ENCODE measurements around the gene ASTN2. TPM values are rescaled to one million over a fixed set of nuclear protein-coding genes. Genes with fewer than 3 reads are reported as not detected.
A peak's percentile ranks its signal among the peaks of the same experiment; 100 is the strongest.

ASTN2 gene
- total RNA-seq, 1 experiment from 2014 or later = 8.0 TPM

DNA sequence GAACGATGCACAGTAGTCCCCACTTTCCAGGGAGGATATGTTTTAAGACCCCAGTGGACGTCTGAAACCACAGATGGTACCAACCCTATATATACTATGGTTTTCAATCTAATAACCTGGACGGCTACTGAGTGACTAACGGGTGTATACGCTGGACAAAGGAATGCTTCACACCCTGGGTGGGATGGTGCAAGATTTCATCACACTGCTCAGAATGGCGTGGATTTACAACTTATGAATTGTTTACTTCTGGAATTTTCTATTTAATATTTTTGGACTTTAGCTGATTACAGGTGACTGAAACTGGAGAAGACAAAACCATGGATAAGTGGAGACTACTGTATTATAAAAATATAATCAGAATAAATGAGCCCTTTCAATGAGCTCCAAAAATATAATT, 875.3 kb downstream of the ASTN2 start:
- no peaks in the 10 kb centered on the region for H3K27me3 ChIP-seq
- DNase-seq = no peak
- H3K9me3 ChIP-seq = no peaks in the 10 kb centered on the region
- H3K4me3 ChIP-seq = no peak overlapping the region
- H3K36me3 ChIP-seq = no peaks in the 10 kb centered on the region

DNA sequence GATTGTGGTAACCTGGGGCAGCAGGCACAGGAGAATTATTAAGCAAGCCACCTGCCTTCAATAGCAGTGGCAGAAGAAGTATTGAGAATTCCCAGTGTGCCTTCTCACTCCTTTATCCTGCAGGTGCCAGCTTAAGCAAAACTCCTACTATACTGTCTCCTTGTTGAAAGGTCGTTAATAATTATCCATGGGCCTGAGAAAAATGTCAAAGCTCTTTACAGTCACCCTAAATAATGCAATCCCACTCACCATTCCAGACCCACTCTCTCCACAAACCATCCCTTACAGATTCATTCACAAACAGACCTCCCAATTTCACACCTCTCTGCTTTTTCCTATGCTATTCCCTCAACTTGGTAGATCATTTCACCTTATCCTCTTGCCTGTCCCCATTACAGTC, 889.2 kb downstream of the ASTN2 start:
- Histone ChIP-seq H3K9me3 (no peaks in the 10 kb centered on the region), H3K27me3 (no peaks in the 10 kb centered on the region), H3K4me3 (no peak overlapping the region), H3K36me3 (no peaks in the 10 kb centered on the region)
- DNase-seq = no peak

DNA sequence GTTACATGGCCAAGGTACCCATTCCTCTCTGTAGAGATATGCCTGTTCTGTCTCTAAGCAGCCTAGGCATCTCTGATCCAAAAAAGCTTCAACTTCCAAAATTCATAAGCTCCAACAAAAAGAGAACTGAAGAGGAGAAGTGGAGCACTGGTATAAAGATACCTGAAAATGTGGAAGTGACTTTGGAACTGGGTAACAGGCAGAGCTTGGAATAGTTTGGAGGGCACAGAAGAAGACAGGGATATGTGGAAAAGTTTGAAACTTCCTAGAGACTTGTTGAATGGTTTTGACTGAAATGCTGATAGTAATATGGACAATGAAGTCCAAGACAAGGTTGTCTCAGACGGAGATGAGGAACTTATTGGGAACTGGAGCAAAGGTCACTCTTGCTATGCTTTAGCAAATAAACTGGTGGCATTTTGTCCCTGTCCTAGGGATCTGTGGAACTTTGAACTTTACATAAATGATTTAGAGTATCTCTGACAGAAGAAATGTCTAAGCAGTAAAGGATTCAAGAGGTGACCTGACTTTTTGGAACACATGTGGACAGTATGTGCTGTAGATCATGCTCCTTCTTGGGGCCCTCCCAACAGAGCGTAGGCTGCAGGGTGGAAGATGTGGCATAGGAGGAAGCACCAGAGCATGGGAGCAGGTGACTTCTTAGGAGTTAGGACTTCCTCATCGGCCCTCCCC, 889.9 kb downstream of the ASTN2 start:
- Histone ChIP-seq H3K36me3 (no peaks in the 10 kb centered on the region), H3K9me3 (no peaks in the 10 kb centered on the region), H3K4me3 (no peak overlapping the region), H3K27me3 (no peaks in the 10 kb centered on the region)
- no peak for DNase-seq

DNA sequence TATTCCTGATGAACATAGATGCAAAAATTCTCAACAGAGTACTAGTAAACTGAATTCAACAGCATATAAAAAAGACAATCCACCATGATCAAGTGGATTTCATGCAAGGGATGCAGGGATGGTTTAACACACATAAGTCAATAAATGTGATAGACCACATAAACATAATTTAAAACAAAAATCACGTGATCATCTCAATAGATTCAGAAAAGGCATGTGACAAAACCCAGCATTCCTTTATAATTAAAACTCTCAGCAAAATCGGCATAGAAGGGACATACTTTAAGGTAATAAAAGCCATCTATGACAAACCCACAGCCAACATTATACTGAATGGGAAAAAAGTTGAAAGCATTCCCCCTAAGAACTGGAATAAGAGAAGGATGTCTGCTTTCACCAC, 894.6 kb downstream of the ASTN2 start:
- no peak for DNase-seq
- no peak overlapping the region for H3K4me3 ChIP-seq
- H3K9me3 ChIP-seq = peaks cover 3% of the 10 kb centered on the region; the same call in 1 of the 2 replicates
- no peaks in the 10 kb centered on the region for H3K36me3 ChIP-seq
- no peaks in the 10 kb centered on the region for H3K27me3 ChIP-seq

DNA sequence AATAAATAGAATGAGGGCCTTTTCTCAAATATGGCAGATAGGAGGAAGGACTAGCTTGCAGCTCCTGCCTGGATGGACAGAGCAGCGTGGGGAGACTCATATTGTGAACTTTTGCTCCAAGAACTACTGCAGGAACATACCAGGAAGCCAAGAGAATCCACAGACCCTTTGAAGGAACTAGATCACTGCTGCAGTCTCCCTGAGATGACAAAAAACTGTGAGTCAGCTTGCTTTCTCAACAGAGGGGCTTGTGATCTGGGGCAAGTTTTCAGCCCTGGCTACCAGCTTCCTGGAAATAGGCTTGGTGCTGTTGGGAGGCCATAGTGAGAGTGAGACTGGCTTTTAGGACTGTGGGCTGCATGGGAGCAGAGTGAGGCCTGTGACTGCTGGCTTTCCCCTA, 898.4 kb downstream of the ASTN2 start:
- Histone ChIP-seq H3K36me3 (no peaks in the 10 kb centered on the region), H3K27me3 (no peaks in the 10 kb centered on the region), H3K4me3 (no peak overlapping the region), H3K9me3 (peaks cover 3% of the 10 kb centered on the region; the same call in 1 of the 2 replicates)
- no peak for DNase-seq

DNA sequence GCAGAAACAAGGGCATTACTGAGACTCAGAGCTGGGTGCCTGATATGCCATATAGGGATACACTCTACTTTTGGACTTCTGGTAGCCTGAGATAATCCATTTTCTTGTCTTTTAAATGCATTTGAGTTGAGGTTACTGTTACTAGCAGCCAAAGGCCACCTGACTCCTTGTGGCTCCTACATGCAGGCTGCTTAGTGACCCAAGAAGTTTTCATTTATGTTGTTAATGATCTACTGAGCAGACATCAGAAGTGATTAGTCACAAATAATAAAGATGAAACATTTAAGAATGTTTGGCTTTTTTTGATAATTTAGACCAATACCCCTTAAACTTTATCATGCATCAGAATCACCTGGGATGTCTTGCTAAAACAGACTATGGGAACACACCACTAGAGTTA, 899.3 kb downstream of the ASTN2 start:
- no peak for DNase-seq
- no peaks in the 10 kb centered on the region for H3K27me3 ChIP-seq
- no peaks in the 10 kb centered on the region for H3K36me3 ChIP-seq
- H3K4me3 ChIP-seq = no peak overlapping the region
- H3K9me3 ChIP-seq = peaks cover 3% of the 10 kb centered on the region; the same call in 1 of the 2 replicates

DNA sequence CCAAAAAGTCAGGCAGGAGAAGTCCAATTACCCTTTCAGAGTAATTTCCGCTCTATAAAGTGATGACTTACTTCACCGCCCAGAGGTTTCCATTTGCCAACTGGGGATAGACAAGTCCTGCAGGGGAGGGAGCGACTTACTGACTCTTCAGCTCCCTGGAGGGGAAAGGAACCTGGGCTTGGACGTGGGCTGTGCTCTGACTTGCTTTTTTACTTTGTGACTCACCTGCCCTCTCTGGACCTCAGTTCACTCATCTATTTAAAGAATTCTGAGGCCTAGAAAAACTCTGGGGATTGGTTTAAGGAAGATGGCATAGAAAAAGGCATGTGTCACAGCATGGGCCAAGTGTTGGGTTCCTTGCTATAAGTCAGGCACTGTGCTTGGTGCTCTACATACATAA, 908.2 kb downstream of the ASTN2 start:
- Histone ChIP-seq H3K9me3 (no peaks in the 10 kb centered on the region), H3K4me3 (no peak overlapping the region), H3K27me3 (no peaks in the 10 kb centered on the region), H3K36me3 (no peaks in the 10 kb centered on the region)
- DNase-seq = peak; percentile 1

DNA sequence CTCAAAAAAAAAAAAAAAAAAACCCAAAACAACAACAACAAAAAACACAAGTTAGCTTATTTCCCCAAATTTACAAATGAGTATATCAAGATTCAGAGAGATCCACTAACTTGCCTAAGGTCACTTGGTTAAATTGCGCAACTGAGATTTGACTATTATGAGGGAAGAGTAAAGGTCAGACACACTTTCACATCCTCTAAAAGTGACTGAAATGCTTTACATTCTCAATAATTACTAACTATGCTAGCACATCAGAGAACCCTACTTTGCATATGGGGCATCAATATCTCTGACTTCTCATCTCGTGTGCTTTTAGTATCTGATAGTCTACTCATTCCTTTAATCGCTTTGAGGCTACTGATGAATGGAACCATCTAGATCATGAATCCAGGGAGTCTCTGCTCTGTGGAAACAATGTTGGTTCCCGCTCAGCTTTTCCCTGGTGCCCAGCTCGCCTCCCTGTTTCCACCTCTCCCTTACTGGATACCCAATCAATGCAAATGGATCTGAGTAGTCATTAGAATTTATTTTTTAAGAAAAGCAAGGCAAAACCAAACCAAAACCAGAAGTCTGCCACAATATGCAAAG, 909.9 kb downstream of the ASTN2 start:
- Histone ChIP-seq H3K4me3 (no peak overlapping the region), H3K36me3 (no peaks in the 10 kb centered on the region), H3K27me3 (no peaks in the 10 kb centered on the region), H3K9me3 (no peaks in the 10 kb centered on the region)
- no peak for DNase-seq

DNA sequence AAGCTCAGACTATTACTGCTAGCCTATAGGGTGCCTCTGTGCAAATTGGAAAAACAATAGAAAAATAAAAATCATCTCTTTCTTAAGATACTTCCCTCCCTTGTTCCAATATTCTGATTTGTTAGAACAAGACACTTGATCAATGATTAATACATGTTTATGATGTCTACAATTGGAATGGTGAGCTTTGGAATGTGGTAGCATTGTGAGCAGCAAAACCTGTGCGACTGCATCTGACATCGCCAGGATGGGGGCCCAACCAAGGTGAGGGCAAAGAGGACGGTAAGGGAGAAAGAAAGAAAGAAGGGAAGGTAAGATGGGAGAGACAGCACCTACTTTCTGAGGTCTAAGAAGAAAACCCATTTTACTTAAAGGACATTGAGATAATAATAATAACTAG, 910.8 kb downstream of the ASTN2 start:
- Histone ChIP-seq H3K4me3 (no peak overlapping the region), H3K27me3 (no peaks in the 10 kb centered on the region), H3K36me3 (no peaks in the 10 kb centered on the region), H3K9me3 (no peaks in the 10 kb centered on the region)
- no peak for DNase-seq

DNA sequence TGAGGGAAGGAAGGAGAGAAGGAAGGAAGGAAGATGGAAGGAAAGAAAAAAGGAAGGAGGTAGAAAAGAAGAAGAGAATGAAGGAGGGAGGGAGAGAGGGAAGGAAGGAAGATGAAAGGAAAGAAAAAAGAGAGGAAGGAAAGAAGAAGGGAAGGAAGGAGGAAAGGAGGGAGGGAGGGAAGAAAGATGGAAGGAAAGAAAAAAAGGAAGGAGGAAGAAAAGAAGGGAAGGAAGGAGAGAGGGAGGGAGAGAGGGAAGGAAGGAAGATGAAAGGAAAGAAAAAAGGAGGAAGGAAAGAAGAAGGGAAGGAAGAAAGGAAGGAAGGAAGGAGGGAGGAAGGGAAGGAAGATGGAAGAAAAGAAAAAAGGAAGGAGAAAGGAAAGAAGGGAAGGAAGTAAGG, 912.1 kb downstream of the ASTN2 start:
- Histone ChIP-seq H3K36me3 (no peaks in the 10 kb centered on the region), H3K27me3 (no peaks in the 10 kb centered on the region), H3K9me3 (no peaks in the 10 kb centered on the region), H3K4me3 (no peak overlapping the region)
- DNase-seq = no peak

DNA sequence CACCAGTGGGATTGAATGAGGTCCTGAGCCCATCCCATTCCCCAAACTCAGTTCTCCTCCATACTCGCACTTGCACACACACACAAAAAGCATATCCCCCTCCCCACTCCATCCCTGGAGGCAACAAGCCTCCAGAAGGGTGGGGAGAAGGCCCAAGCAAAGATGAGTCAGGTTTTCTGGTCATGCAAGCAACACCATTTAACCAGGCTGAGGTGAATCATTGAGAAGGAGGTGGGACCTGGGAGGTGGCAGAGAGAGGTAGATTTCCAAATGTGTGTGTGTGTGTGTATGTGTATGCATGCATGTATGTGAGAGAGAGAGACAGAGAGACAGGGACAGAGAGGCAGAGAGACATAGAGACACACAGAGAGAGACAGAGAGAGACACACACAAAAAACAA, 913.0 kb downstream of the ASTN2 start:
- H3K4me3 ChIP-seq = no peak overlapping the region
- DNase-seq = peak; percentile 16
- no peaks in the 10 kb centered on the region for H3K36me3 ChIP-seq
- H3K27me3 ChIP-seq = no peaks in the 10 kb centered on the region
- no peaks in the 10 kb centered on the region for H3K9me3 ChIP-seq

DNA sequence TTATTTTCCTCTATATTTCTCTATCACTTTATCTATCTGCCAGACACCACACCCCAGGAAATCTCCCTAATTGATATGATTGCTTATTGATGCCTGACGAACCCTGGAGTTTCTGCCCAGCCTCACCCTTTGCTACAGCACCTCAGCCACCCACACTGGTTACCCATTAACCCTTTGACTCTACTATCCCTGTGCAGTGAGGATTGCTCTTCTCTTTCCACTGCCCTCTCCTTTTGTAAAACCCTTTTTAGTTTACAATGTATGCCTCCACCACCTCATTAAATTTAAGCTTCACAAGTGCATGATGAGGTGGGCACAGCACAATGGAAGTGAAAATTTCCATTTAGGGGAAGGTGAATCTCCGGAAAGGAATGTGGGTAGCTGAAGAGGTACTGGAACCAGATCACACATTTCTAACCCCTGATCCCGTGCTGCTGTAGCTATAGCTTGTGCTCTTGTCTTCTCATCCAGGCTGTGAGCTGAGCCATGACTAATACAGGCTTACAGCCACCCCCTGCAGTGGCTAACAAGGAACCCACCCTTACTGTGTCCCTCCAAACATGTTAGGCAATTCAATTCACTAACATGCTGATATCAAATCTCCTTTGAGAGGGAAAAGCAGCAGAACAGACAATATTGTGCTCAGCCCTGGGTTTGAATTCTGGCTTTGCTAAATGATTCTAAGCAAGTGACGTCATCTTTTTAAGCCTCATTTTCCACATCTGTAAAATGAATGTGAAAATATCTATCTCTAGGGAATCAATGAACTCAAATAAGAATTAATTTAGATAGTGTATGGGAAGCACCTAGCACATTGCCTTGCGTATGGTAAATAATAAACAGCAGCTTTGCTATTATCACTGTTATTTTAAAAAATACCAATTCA, 914.6 kb downstream of the ASTN2 start:
- H3K36me3 ChIP-seq = no peaks in the 10 kb centered on the region
- H3K9me3 ChIP-seq = no peaks in the 10 kb centered on the region
- H3K4me3 ChIP-seq = no peak overlapping the region
- DNase-seq = peak; percentile 70
- no peaks in the 10 kb centered on the region for H3K27me3 ChIP-seq

DNA sequence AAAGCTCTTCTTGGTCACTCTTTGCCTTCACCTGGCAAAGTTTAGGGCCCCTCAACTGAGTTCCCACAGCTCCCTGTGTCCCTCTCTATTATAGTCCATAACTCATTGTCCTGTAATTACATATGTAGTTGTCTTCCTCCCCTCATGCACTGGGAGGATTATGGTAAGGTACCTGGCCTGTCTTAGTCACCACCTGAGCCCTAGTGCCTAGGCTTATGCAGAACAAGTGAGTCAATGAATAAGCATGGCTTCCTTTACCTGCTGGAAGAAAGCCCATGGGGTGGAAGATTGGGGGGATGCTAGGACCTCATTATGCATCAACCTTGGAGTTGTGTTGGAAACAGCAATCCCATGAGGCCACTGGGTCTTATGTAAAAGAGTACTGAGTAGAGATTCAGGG, 915.4 kb downstream of the ASTN2 start:
- DNase-seq = no peak
- Histone ChIP-seq H3K27me3 (no peaks in the 10 kb centered on the region), H3K4me3 (no peak overlapping the region), H3K36me3 (no peaks in the 10 kb centered on the region), H3K9me3 (no peaks in the 10 kb centered on the region)

DNA sequence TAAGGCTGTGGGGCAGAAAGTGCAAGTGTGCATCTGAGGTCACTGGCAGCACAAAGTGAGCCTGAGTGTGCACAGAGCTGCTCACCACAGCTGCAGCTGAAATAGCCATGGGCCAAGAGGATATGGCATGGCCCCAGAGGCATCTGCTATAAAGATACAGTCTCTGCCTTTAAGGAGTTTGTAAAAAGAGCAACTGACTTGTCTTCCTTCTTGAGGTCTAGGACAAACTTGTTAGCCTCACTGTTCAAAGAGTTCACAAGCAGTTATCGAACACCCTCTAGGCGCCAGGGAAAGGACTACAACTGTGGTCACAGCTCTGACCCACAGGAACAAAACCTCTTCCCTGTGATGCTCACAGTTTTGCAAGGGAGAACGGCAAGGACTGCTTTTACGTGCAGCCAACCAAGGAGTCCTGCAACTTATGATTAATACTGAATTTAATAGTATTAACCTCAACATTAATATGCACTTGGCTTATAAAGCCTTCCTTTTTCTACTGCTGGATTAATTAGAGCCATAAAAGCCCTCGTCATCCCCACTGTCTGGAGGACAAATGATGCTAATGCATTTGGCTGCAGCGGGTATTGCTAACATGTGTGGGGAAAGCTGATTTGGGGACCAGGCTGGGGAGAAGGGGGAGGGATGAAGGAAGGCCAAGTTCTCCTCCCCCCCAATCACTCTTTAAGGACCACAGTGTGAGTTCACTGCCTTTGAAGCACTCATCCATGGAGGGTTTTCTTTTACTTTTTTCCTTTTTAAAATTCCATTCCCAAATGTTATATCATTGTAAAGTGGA, 917.6 kb downstream of the ASTN2 start:
- Histone ChIP-seq H3K27me3 (no peaks in the 10 kb centered on the region), H3K36me3 (no peaks in the 10 kb centered on the region), H3K9me3 (0 out of 2 replicates have a peak, but pooled peaks cover 2% of the 10 kb centered on the region), H3K4me3 (no peak overlapping the region)
- no peak for DNase-seq

DNA sequence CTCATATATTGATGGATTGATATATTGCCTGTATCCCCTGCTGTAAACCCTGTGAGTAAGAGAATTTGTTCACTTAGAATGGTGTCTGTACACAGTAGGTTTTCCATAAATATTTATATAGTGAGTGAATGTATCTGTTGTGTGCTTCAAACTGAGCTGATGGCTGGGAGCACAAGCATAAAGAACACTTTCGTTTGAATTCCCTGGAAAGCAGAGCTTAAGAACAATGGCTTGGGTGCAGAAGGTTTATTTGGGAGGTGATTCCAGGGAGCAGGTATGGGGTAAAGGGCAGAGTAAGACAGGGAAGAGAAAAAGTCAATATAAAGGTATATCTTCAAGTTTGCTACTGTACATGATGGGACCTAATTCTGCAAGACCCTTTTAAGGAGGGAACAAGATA, 918.7 kb downstream of the ASTN2 start:
- H3K36me3 ChIP-seq = no peaks in the 10 kb centered on the region
- H3K4me3 ChIP-seq = no peak overlapping the region
- H3K27me3 ChIP-seq = no peaks in the 10 kb centered on the region
- no peak for DNase-seq
- 0 out of 2 replicates have a peak, but pooled peaks cover 2% of the 10 kb centered on the region for H3K9me3 ChIP-seq

DNA sequence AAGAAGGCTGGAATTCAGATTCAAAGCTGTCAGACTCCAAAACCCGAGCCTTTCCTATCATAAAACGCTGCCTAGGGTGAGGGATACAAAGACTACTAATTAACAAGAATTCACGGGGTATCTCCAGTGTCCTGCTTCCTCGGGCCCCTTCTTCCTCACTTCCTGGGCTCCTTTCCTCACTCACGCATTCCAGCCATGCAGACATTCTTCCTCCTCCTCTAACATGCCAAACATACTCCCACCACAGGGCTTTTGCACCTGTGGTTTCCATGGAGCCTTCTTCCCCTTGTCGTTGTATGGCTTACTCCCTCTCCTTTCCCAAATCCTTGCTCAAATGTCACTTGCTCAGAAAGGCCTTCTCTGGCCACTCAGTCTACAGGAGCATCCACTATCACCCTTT, 919.1 kb downstream of the ASTN2 start:
- H3K36me3 ChIP-seq = no peaks in the 10 kb centered on the region
- H3K27me3 ChIP-seq = no peaks in the 10 kb centered on the region
- no peak overlapping the region for H3K4me3 ChIP-seq
- no peak for DNase-seq
- 0 out of 2 replicates have a peak, but pooled peaks cover 2% of the 10 kb centered on the region for H3K9me3 ChIP-seq
